ENCODE measurements around the gene PLCH1.
"Not testable (repeated sequence)": the region's sequence is repeated elsewhere in the genome, so short reads cannot be mapped to it uniquely, and the experiment has no call there.

The PLCH1 gene

DNA sequence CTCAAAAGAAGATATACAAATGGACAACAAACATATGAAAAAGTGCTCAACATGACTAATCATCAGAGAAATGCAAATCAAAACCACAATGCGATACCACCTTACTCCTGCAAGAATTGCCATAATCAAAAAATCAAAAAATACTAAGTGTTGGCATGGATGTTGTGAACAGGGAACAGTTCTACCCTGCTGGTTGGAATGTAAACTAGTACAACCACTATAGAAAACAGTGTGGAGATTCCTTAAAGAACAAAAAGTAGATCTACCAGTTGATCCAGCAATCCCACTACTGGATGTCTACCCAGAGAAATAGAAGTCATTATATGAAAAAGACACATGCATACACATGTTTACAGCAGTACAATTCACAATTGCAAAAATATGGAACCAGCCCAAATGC is 129.7 kb downstream of the PLCH1 start:
- not testable (repeated sequence) for H3K27me3 ChIP-seq (ENCODE audit: control insufficient read depth, insufficient read depth, low read length); H3K36me3 ChIP-seq (ENCODE audit: control insufficient read depth, low read depth, low read length); H3K27ac ChIP-seq (ENCODE audit: low read length); H3K9ac ChIP-seq (ENCODE audit: low read length); H3K4me3 ChIP-seq (ENCODE audit: low read length)
- Histone ChIP-seq H3K9me3 (ENCODE audit: control insufficient read depth, low read depth, low read length) (peaks cover 14% of the 10 kb centered on the region), H3K4me1 (ENCODE audit: control insufficient read depth, low read depth, low read length) (peaks cover 17% of the 10 kb centered on the region)

DNA sequence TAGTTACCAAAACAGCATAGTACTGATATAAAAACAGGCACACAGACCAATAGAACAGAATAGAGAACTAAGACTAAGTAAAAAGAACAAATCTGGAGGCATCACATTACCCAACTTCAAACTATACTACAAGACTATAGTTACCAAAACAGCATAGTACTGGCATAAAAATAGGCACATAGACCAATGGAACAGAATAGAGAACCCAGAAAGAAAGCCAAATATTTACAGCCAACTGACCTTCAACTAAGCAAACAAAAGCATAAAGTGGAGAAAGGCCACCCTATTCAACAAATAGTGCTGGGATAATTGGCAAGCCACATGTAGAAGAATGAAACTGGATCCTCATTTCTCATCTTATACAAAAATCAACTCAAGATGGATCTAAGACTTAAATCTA is 130.5 kb downstream of the PLCH1 start:
- not testable (repeated sequence) for H3K9ac ChIP-seq (ENCODE audit: low read length); H3K36me3 ChIP-seq (ENCODE audit: control insufficient read depth, low read depth, low read length); H3K4me1 ChIP-seq (ENCODE audit: control insufficient read depth, low read depth, low read length); H3K4me3 ChIP-seq (ENCODE audit: low read length); H3K27me3 ChIP-seq (ENCODE audit: control insufficient read depth, insufficient read depth, low read length); H3K27ac ChIP-seq (ENCODE audit: low read length)
- H3K9me3 ChIP-seq (ENCODE audit: control insufficient read depth, low read depth, low read length), result peaks cover 14% of the 10 kb centered on the region

DNA sequence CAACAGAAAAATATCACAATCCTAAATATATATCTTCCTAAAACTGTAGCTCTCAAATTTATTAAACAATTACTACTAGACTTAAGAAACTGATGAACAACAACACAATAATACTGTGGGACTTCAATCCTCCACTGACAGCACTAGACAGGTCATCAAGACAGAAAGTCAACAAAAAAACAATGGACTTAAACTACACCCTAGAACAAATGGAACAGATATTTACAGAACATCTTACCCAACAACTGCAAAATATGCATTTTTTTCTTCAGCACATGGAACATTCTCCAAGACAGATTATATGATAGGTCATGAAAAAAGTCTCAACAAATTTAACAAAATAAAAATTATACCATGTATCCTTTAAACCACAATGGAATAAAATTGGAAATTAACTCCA is 133.4 kb downstream of the PLCH1 start:
- H3K9me3 ChIP-seq (ENCODE audit: control insufficient read depth, low read depth, low read length), result peaks cover 5% of the 10 kb centered on the region
- no peak overlapping the region for H3K9ac ChIP-seq (ENCODE audit: low read length)
- H3K4me3 ChIP-seq (ENCODE audit: low read length), result no peak overlapping the region
- no peaks in the 10 kb centered on the region for H3K27me3 ChIP-seq (ENCODE audit: control insufficient read depth, insufficient read depth, low read length)
- no peak overlapping the region for H3K27ac ChIP-seq (ENCODE audit: low read length)
- H3K4me1 ChIP-seq (ENCODE audit: control insufficient read depth, low read depth, low read length), result peaks cover 12% of the 10 kb centered on the region
- no peaks in the 10 kb centered on the region for H3K36me3 ChIP-seq (ENCODE audit: control insufficient read depth, low read depth, low read length)

DNA sequence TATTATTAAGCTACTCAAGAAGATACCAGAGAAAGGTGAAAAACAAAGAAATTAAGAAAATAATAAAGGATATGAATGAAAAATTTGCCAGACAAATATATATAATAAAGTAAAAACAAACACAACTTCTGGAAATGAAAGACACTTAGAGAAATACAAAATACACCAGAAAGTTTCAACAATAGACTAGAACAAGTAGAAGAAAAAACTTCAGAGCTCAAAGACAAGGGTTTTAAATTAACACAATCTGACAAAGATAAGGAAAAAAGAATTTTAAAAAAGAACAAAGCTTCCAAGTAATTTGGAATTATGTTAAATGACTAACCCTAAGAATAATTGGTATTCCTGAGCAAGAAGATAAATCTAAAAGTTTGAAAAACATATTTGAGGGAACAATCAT is 135.3 kb downstream of the PLCH1 start:
- H3K36me3 ChIP-seq (ENCODE audit: control insufficient read depth, low read depth, low read length), result no peaks in the 10 kb centered on the region
- no peak overlapping the region for H3K9ac ChIP-seq (ENCODE audit: low read length)
- H3K4me1 ChIP-seq (ENCODE audit: control insufficient read depth, low read depth, low read length), result peaks cover 17% of the 10 kb centered on the region
- no peak overlapping the region for H3K4me3 ChIP-seq (ENCODE audit: low read length)
- H3K27me3 ChIP-seq (ENCODE audit: control insufficient read depth, insufficient read depth, low read length), result no peaks in the 10 kb centered on the region
- no peaks in the 10 kb centered on the region for H3K9me3 ChIP-seq (ENCODE audit: control insufficient read depth, low read depth, low read length)
- H3K27ac ChIP-seq (ENCODE audit: low read length), result no peak overlapping the region

DNA sequence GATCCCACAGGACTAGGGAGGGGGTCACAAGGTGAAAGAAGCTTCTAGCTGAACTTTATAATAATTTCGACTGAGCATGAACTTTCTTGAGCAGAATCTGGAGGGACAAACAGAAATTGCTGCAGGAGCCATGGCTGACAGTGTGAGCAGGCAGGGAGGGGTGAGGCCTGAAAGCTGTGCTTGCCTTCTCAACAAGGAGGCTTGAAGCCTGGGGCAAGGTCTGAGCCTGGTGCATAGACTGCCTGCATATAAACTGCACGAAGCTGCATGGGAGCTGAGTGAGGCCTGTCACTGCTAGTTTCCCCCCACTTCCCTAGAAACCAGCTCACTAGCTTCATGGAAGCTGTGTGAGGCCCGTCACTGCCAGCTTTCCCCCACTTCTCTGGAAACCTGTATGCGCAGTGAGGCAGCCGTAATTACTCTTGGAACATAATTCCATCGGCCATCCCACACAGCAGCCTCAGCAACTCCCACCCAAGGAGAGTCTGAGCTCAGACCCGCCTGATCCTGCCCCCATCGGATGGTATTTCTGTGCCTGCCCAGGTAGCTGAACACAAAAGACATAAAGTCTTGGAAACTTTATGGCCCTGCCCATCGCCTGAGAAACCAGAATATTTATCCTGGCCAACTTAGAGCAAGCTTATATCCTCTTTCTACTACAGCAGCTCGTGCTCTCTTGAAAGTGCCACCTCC is 136.5 kb downstream of the PLCH1 start:
- no peaks in the 10 kb centered on the region for H3K9me3 ChIP-seq (ENCODE audit: control insufficient read depth, low read depth, low read length)
- H3K4me3 ChIP-seq (ENCODE audit: low read length), result no peak overlapping the region
- H3K36me3 ChIP-seq (ENCODE audit: control insufficient read depth, low read depth, low read length), result no peaks in the 10 kb centered on the region
- H3K27me3 ChIP-seq (ENCODE audit: control insufficient read depth, insufficient read depth, low read length), result no peaks in the 10 kb centered on the region
- no peak overlapping the region for H3K27ac ChIP-seq (ENCODE audit: low read length)
- H3K9ac ChIP-seq (ENCODE audit: low read length), result no peak overlapping the region
- H3K4me1 ChIP-seq (ENCODE audit: control insufficient read depth, low read depth, low read length), result peaks cover 17% of the 10 kb centered on the region

DNA sequence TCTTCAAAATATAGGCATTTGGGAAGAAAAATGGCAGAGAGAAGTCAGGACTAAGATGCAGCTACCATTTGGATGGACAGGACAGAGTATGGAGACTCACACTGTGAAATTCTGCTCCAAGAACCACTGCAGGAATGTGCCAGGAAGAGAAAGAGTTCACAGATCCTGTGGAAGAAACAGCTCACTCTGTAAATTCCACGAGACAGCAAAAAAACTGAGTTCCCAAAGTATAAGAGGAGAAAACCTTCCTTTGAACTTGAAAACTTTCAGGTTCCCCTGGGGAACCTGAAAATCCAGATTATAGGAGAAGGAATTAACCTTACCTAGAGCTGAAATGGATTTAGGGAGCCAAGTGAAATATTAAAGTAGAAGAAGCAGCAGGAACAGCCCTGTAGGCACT is 137.1 kb downstream of the PLCH1 start:
- Histone ChIP-seq H3K4me3 (ENCODE audit: low read length) (no peak overlapping the region), H3K27me3 (ENCODE audit: control insufficient read depth, insufficient read depth, low read length) (no peaks in the 10 kb centered on the region), H3K27ac (ENCODE audit: low read length) (no peak overlapping the region), H3K9ac (ENCODE audit: low read length) (no peak overlapping the region), H3K4me1 (ENCODE audit: control insufficient read depth, low read depth, low read length) (peaks cover 17% of the 10 kb centered on the region), H3K36me3 (ENCODE audit: control insufficient read depth, low read depth, low read length) (no peaks in the 10 kb centered on the region), H3K9me3 (ENCODE audit: control insufficient read depth, low read depth, low read length) (no peaks in the 10 kb centered on the region)

DNA sequence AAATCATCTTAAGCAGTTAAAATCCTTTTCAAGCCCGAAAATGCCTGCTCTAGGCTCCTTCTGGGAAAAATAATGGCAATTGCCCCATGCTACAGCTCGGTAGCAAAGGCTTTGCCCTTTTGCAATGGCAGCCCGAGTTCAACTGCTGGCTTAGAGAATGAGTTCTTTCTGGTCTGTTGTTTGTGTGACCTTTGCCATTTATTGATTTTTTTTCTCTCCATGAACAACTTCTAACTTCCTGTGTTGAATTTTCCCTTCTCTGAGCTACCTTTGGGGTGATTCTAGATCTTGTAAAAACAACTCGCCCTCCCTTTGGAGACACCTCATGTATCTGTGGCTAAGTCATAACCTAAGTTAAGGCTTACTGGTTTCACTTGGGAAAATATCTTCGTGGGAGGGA is 139.3 kb downstream of the PLCH1 start:
- Histone ChIP-seq H3K27me3 (ENCODE audit: control insufficient read depth, insufficient read depth, low read length) (no peaks in the 10 kb centered on the region), H3K36me3 (ENCODE audit: control insufficient read depth, low read depth, low read length) (no peaks in the 10 kb centered on the region), H3K9me3 (ENCODE audit: control insufficient read depth, low read depth, low read length) (no peaks in the 10 kb centered on the region), H3K4me1 (ENCODE audit: control insufficient read depth, low read depth, low read length) (peaks cover 17% of the 10 kb centered on the region), H3K27ac (ENCODE audit: low read length) (no peak overlapping the region), H3K4me3 (ENCODE audit: low read length) (no peak overlapping the region), H3K9ac (ENCODE audit: low read length) (no peak overlapping the region)

DNA sequence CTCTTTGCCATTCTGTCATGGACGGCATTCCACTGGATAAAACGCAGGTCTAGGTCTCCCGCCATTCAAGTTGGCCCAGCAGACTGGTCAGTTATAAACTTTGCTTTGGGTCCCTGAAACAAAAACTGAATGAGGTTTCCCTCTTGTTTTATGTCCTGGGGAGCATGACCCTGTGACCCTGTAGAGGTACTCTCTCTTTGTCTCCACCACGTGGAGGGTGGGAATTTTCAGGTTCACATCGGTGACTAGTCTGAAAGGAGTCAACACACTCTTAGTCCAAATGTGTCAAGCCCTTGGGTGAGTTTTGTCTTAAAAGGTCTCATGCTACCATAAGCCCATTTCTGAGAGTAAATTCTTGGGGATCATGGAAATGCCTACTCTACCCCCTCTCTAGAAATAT is 139.9 kb downstream of the PLCH1 start:
- H3K27me3 ChIP-seq (ENCODE audit: control insufficient read depth, insufficient read depth, low read length), result no peaks in the 10 kb centered on the region
- peaks cover 17% of the 10 kb centered on the region for H3K4me1 ChIP-seq (ENCODE audit: control insufficient read depth, low read depth, low read length)
- H3K9me3 ChIP-seq (ENCODE audit: control insufficient read depth, low read depth, low read length), result no peaks in the 10 kb centered on the region
- no peaks in the 10 kb centered on the region for H3K36me3 ChIP-seq (ENCODE audit: control insufficient read depth, low read depth, low read length)
- H3K27ac ChIP-seq (ENCODE audit: low read length), result no peak overlapping the region
- H3K9ac ChIP-seq (ENCODE audit: low read length), result no peak overlapping the region
- no peak overlapping the region for H3K4me3 ChIP-seq (ENCODE audit: low read length)

DNA sequence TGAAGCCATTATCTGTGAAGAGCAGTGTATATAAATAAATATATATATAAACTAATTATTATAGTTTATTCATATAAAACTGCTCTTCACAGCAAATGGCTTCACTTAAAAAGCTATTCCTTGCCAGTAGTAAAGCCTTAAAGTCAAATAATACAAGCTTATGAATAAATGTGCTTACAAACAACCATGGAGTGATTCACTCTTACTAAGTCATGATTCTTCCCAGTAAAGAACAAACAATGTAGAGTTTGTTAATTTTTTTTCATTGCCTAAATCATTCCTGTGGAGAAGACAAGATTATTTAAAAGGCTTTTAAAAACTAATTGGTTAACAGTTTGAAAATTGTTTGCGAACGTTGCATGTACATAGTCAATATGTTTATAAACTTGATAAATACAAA is 140.7 kb downstream of the PLCH1 start:
- H3K9ac ChIP-seq (ENCODE audit: low read length), result no peak overlapping the region
- peaks cover 17% of the 10 kb centered on the region for H3K4me1 ChIP-seq (ENCODE audit: control insufficient read depth, low read depth, low read length)
- H3K9me3 ChIP-seq (ENCODE audit: control insufficient read depth, low read depth, low read length), result no peaks in the 10 kb centered on the region
- no peak overlapping the region for H3K4me3 ChIP-seq (ENCODE audit: low read length)
- no peaks in the 10 kb centered on the region for H3K36me3 ChIP-seq (ENCODE audit: control insufficient read depth, low read depth, low read length)
- no peak overlapping the region for H3K27ac ChIP-seq (ENCODE audit: low read length)
- H3K27me3 ChIP-seq (ENCODE audit: control insufficient read depth, insufficient read depth, low read length), result no peaks in the 10 kb centered on the region

DNA sequence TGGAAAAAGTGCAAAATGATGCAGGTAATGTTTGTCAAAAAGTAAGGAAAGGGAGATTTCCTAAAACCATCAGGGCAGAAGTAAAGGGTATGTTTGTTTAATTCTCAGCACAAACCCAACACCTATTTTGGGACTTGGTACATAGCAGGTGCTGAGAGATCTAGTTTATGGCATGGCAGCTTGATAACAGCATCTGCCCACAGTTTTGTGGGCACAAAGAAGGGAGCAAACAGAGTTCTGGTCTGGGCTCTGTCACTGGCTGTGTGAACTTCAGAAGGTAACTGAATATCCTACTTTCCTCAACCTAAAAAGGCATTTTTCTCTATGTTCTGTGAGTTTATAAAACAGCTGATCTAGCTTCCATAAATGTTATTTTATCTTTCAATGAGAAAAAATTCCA is 141.6 kb downstream of the PLCH1 start:
- H3K4me3 ChIP-seq (ENCODE audit: low read length), result no peak overlapping the region
- H3K4me1 ChIP-seq (ENCODE audit: control insufficient read depth, low read depth, low read length), result peaks cover 17% of the 10 kb centered on the region
- no peaks in the 10 kb centered on the region for H3K27me3 ChIP-seq (ENCODE audit: control insufficient read depth, insufficient read depth, low read length)
- no peaks in the 10 kb centered on the region for H3K9me3 ChIP-seq (ENCODE audit: control insufficient read depth, low read depth, low read length)
- no peaks in the 10 kb centered on the region for H3K36me3 ChIP-seq (ENCODE audit: control insufficient read depth, low read depth, low read length)
- no peak overlapping the region for H3K27ac ChIP-seq (ENCODE audit: low read length)
- H3K9ac ChIP-seq (ENCODE audit: low read length), result no peak overlapping the region

DNA sequence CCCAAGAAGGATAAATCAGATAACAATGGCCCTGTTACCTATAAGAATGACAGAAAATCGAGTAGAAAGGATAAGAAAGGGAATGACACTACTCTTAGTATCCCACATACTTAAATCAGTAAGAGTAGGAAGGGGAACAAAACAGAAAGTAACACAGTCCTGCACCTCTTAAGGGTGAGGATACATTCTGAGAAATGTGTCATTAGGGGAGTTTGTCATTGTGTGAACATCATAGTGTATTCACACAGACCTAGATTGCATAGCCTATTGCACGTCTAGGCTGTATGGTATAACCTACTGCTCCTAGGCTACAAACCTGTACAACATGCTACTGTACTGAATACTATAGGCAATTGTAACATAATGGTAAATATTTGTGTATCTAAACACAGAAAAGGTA is 142.6 kb downstream of the PLCH1 start:
- Histone ChIP-seq H3K27me3 (ENCODE audit: control insufficient read depth, insufficient read depth, low read length) (no peaks in the 10 kb centered on the region), H3K27ac (ENCODE audit: low read length) (no peak overlapping the region), H3K4me3 (ENCODE audit: low read length) (no peak overlapping the region), H3K9me3 (ENCODE audit: control insufficient read depth, low read depth, low read length) (no peaks in the 10 kb centered on the region), H3K36me3 (ENCODE audit: control insufficient read depth, low read depth, low read length) (no peaks in the 10 kb centered on the region), H3K9ac (ENCODE audit: low read length) (no peak overlapping the region), H3K4me1 (ENCODE audit: control insufficient read depth, low read depth, low read length) (peaks cover 11% of the 10 kb centered on the region)

DNA sequence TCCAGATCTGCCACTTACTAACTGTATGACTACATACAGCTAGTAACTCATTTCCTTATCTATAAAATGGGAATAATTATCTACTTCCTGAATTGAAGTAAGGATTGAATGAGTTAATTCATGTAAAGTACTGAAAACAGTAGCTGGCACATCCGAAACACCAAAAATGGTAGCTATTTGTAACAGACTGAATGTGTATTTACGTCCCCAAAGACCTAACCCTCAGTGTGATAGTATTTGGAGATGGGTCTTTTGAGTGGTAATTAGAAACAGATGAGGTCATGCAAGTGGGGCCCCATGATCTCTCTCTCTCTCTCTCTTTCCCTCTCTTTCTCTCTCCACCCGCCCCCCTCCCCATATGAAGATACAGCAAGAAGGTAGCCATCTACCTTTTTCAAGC is 146.2 kb downstream of the PLCH1 start:
- Histone ChIP-seq H3K27ac (ENCODE audit: low read length) (no peak overlapping the region), H3K4me3 (ENCODE audit: low read length) (no peak overlapping the region), H3K9ac (ENCODE audit: low read length) (no peak overlapping the region), H3K27me3 (ENCODE audit: control insufficient read depth, insufficient read depth, low read length) (no peaks in the 10 kb centered on the region), H3K36me3 (ENCODE audit: control insufficient read depth, low read depth, low read length) (peaks cover 3% of the 10 kb centered on the region), H3K4me1 (ENCODE audit: control insufficient read depth, low read depth, low read length) (no peaks in the 10 kb centered on the region), H3K9me3 (ENCODE audit: control insufficient read depth, low read depth, low read length) (no peaks in the 10 kb centered on the region)

Measured in iPS-18a (cell line).